Measurements from ENCODE around the gene SPPL3. TPM values are rescaled to one million over a fixed set of nuclear protein-coding genes. Genes with fewer than 3 reads are reported as not detected.

SPPL3 gene
- total RNA-seq, 1 experiment from 2014 or later: 18.8 TPM

GRCh38 chr12:120744922-120745493 lies 159.2 kb downstream of the SPPL3 start:
- no peak for DNase-seq
- Histone ChIP-seq H2AFZ (ENCODE audit: low read length) (no peak overlapping the region), H3K27me3 (ENCODE audit: low read length) (no peaks in the 10 kb centered on the region), H3F3A (ENCODE audit: low read length, unreplicated experiment) (no peaks in the 10 kb centered on the region), H3K4me3 (ENCODE audit: low read length) (no peak overlapping the region), H3K4me2 (ENCODE audit: low read length) (no peak overlapping the region), H3K9me2 (replicated peaks; ENCODE audit: low read length) (no peaks in the 10 kb centered on the region), H3K9me3 (ENCODE audit: low read length) (no peaks in the 10 kb centered on the region), H3K36me3 (ENCODE audit: low read depth, low read length) (no peaks in the 10 kb centered on the region), H3K27ac (ENCODE audit: low read length) (no peak overlapping the region), H4K20me1 (ENCODE audit: low read length) (no peaks in the 10 kb centered on the region), H3K4me1 (ENCODE audit: insufficient read depth, low read length) (no peaks in the 10 kb centered on the region), H3K79me2 (ENCODE audit: low read length) (no peaks in the 10 kb centered on the region), H3K9ac (ENCODE audit: low read length) (no peak overlapping the region)
- no peak for ATAC-seq
- intact Hi-C loops (cut with micrococcal nuclease): no loop called here
- BruUV-seq (replicated peaks): no TSS peak
- TF ChIP-seq CTCF (conservative IDR thresholded peaks at IDR 0.05; ENCODE audit: low read depth, low read length): no peak
- TF ChIP-seq EZH2phosphoT487 (IDR thresholded peaks at IDR 0.05; ENCODE audit: borderline replicate concordance, low read length): no peak
- no peak for TF ChIP-seq EZH2 (IDR thresholded peaks at IDR 0.05; ENCODE audit: low read length, unreplicated experiment)
- CTCF ChIA-PET: no interaction called here
- POLR2A ChIA-PET (ENCODE audit: unreplicated experiment): no interaction called here

- H3K27ac ChIP-seq (ENCODE audit: low read length): no peak overlapping the region
- H2AFZ ChIP-seq (ENCODE audit: low read length): no peak overlapping the region
- ChIA-PET CTCF (no interaction called here), POLR2A (ENCODE audit: unreplicated experiment) (no interaction called here)
- no peaks in the 10 kb centered on the region for H4K20me1 ChIP-seq (ENCODE audit: low read length)
- BruUV-seq (replicated peaks): no TSS peak
- intact Hi-C loops (cut with micrococcal nuclease): no loop called here
- H3K4me1 ChIP-seq (ENCODE audit: insufficient read depth, low read length): no peaks in the 10 kb centered on the region
- H3K79me2 ChIP-seq (ENCODE audit: low read length): no peaks in the 10 kb centered on the region
- DNase-seq (no peak), ATAC-seq (no peak)
- H3K4me2 ChIP-seq (ENCODE audit: low read length): no peak overlapping the region
- H3K4me3 ChIP-seq (ENCODE audit: low read length): no peak overlapping the region
- no peak overlapping the region for H3K9ac ChIP-seq (ENCODE audit: low read length)
- H3K9me2 ChIP-seq (replicated peaks; ENCODE audit: low read length): no peaks in the 10 kb centered on the region
- no peaks in the 10 kb centered on the region for H3F3A ChIP-seq (ENCODE audit: low read length, unreplicated experiment)
- no peaks in the 10 kb centered on the region for H3K9me3 ChIP-seq (ENCODE audit: low read length)
- H3K27me3 ChIP-seq (ENCODE audit: low read length): no peaks in the 10 kb centered on the region
- TF ChIP-seq CTCF (conservative IDR thresholded peaks at IDR 0.05; ENCODE audit: low read depth, low read length): no peak
- TF ChIP-seq EZH2 (IDR thresholded peaks at IDR 0.05; ENCODE audit: low read length, unreplicated experiment): no peak
- TF ChIP-seq EZH2phosphoT487 (IDR thresholded peaks at IDR 0.05; ENCODE audit: borderline replicate concordance, low read length): no peak
- H3K36me3 ChIP-seq (ENCODE audit: low read depth, low read length): no peaks in the 10 kb centered on the region
Measured at GRCh38 chr12:120741476-120742421, 162.4 kb downstream of the SPPL3 start.

GRCh38 chr12:120740871-120741270 lies 163.3 kb downstream of the SPPL3 start:
- POLR2A ChIA-PET (ENCODE audit: unreplicated experiment): interaction anchor here (0.6 kb wide), 1 partner anchor 74 kb away, joined by 21 read pairs; no protein-coding TSS in a partner anchor
- Histone ChIP-seq H3K27ac (ENCODE audit: low read length) (no peak overlapping the region), H3K79me2 (ENCODE audit: low read length) (no peaks in the 10 kb centered on the region), H2AFZ (ENCODE audit: low read length) (no peak overlapping the region), H3K9me3 (ENCODE audit: low read length) (no peaks in the 10 kb centered on the region), H3K36me3 (ENCODE audit: low read depth, low read length) (no peaks in the 10 kb centered on the region), H4K20me1 (ENCODE audit: low read length) (no peaks in the 10 kb centered on the region), H3K9ac (ENCODE audit: low read length) (no peak overlapping the region), H3K4me2 (ENCODE audit: low read length) (no peak overlapping the region), H3F3A (ENCODE audit: low read length, unreplicated experiment) (no peaks in the 10 kb centered on the region), H3K4me3 (ENCODE audit: low read length) (no peak overlapping the region), H3K27me3 (ENCODE audit: low read length) (no peaks in the 10 kb centered on the region), H3K4me1 (ENCODE audit: insufficient read depth, low read length) (no peaks in the 10 kb centered on the region), H3K9me2 (replicated peaks; ENCODE audit: low read length) (no peaks in the 10 kb centered on the region)
- intact Hi-C loops (cut with micrococcal nuclease): no loop called here
- no peak for DNase-seq
- TF ChIP-seq CTCF (conservative IDR thresholded peaks at IDR 0.05; ENCODE audit: low read depth, low read length) (no peak), EZH2phosphoT487 (IDR thresholded peaks at IDR 0.05; ENCODE audit: borderline replicate concordance, low read length) (no peak), EZH2 (IDR thresholded peaks at IDR 0.05; ENCODE audit: low read length, unreplicated experiment) (no peak)
- CTCF ChIA-PET: no interaction called here
- BruUV-seq (replicated peaks): no TSS peak
- no peak for ATAC-seq

Measured in PC-3 (cell line).